Activated CD4-positive, alpha-beta T cell treated with anti-CD3 and anti-CD28 coated beads, Interleukin-10, Interleukin-2, amounts not matched to agents 100 ng/mL and 50 ng/mL, durations not matched to agents 16 hours and 8 hours (primary cell): ENCODE measurements around the gene KIF20A.
"Not testable (repeated sequence)": the region's sequence is repeated elsewhere in the genome, so short reads cannot be mapped to it uniquely, and the experiment has no call there.

Experiments used
- DNase-seq: peaks from one replicate; pipeline ENCODE4 v3.0.0-alpha.2; 2020

The KIF20A gene

DNA sequence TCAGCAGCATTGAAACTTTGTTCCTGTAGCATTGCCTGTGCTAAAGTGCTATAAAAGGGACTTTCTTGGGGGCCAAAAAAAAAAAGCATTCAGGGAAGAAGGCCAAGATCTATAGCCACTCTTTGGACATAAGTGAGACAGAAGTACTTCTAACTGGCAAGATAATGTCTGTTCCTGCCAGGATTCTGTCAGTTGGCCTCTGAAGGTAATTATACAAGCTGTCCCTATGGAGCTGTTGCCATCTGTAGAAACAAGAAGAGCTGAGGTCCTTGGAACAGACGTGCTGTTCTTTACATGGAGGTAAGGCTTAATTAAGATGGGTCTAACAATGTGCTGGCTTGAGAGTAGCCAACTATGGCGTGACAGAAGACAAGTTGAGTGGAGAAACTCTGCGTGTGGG is 9.7 kb downstream of the KIF20A start:
- no peak for DNase-seq

DNA sequence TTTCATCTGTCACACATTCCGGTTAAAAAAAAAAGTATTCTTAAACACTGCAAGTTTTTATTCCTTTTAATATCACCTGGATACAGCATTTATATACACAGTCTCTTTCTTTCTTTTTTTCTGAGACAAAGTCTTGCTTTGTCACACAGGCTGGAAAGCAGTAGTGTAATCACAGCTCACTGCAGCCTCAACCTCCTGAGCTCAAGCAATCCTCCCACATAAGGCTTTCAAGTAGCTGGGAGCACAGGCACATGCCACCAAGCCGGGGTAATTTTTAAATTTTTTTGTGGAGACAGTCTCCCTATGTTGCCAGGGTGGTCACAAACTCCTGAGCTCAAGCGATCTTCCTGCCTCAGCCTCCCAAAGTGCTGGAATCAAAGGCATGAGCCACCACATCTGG is 13.9 kb downstream of the KIF20A start:
- DNase-seq = no peak

DNA sequence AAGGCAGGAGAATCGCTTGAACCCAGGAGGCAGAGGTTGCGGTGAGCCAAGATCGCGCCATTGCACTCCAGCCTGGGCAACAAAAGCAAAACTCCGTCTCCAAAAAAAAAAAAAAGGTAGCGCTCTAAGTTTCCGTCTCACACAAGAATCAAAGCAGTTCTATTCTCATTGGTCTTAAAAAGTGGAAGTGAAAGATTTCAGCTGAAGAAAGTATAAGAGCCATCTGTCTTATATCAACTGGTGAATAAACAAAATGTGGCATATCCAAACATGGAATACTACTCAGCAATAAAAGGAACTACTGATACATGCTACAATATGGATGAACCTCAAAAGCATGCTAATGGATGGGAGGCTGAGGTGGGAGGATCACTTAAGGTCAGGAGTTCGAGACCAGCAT is 14.9 kb downstream of the KIF20A start:
- DNase-seq = not testable (repeated sequence)

DNA sequence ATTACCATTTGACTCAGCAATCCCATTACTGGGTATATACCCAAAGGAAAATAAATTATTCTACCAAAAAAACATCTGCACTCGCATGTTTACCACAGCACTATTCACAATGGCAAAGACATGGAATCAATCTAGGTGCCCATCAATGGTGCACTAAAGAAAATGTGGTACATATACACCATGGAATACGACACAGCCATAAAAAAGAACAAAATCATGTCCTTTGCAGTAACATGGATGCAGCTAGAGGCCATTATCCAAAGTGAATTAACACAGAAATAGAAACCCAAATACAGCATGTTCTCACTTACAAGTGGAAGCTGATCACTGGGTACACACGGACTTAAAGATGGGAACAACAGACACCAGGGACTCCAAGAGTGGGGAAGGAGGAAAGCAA is 32.1 kb downstream of the KIF20A start:
- no peak for DNase-seq

DNA sequence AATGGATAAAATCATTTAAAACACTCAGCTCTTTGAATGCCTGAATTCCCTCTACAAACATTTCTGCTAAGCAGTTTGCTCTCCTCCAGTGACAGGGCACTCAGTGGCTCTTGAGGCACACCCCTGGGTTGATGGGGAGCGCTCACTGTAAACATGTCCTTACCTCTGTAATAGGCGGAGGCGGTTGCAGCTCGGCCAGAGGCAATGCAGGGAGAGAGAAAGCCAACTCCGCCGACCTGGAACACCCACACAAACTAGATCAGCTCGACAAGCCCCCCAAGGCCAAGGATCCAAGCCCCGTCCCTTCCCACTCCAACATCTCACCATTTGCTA is 33.9 kb downstream of the KIF20A start:
- peak; percentile 9 for DNase-seq

DNA sequence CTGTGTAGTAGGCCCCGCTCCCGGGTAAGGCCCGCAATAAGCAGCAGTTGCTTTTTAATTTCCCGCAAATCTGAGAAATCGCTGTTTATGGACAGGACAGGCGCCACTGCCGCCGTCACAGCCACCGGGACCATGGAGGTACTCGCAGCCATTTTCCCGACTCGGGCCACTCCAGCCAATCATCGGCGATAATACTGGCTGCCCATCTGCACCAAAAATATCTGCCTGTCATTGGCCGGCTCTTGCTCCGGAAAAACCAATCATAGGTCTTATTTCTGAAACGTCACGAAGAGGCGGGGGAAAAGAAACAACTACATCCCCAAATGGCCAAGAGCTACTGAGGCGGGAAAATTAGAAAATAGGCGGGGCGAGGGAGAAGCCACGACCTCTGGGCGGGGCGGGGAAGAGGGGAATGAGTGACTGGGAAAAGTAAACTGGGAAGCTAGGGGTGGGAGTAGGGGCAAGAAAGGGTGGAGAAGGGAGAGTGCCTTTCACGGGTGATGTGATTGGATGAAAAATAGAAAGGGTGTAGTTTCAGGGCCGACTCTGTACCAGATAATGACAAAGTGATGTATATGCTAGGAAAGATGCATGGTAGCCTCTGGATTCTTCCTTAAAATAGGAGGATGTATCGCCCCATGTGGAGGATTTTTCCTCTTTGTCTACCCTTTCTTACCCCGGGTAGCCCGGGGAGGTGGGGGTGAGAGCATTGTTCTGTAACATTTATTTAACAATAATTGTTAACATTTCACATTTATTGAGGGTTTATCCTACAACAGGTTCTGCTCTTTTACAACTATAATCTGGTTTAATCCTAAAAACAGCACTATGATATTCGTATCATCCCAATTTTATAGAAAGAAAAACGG is 34.5 kb downstream of the KIF20A start, which contains the start of gene CDC23:
TSS of gene CDC23 (minus strand) at position 163 of the 869 bp plus-strand sequence. CDS start at position 152, 11 bp downstream.
- DNase-seq = peak; percentile 98

DNA sequence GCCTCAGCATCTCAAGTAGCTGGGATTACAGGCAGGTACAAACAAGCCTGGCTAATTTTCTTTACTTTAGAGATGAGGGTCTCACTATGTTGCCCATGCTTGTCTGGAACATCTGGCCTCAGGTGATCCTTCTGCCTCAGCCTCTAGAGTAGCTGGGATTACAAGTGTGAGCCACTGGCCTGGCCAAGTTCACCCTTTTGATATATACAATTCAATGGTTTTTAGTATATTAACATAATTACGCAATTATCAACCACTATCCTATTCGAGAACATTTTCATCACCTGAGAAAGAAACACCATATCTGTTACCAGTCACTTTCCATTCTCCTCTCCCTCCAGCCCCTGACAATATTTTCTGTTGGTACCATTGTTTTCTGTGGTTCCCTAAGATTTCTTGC is 37.9 kb downstream of the KIF20A start:
- no peak for DNase-seq

DNA sequence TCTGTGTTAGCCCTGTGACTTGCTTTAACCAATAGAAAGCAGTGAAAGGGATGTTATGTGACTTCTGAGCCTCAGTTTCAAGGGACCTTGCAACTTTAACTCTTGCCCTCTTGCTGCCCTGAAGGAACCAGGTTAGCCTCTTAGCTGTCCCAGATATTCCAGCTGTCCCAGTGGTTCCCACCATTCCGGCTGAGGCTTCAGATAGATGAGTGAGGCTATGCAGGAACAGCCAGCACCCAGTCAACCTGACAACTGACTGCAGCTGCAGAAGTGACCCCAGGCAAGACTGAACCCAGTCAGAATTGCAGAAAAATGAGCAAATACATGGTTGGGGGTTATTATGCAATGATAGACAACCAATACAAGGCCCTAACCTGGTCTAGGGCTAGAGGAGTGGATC is 44.6 kb downstream of the KIF20A start:
- no peak for DNase-seq

DNA sequence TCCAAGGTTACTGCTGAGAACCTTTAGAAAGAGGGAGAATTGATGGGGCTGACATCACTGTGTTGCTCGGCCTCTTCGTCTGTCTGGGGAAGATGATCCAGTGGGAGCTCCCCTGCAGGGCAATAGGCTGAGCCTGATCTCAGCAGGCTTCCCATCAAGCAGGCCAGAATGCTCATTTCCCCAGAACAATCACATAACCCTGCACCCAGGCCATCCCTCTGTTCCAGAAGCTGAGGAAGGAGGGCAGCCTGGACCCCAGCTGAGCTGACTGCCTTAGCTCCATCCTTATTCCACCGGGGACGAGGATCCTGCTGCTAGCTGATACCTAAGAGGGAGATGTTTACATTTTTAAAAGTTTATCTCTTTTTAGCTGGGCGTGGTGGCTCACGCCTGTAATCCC is 45.8 kb downstream of the KIF20A start:
- no peak for DNase-seq

DNA sequence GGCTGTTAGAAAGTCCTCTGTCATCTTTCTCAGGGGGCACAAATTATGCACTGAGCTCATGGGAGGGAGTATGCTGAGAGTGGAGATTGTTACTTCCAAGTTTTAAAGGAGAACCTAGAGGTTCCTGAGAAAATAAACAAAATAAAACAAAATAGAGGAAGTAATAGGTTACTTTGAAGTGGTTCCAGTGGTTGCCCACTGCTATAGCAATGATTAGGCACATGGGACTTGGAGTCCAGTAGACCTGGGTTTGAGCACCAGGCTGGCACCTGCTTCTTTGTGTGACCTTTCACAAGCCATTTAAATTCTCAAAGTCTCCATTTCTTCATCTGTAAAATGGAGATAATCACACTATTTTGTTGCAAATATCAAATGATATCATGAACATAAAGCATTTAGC is 48.0 kb downstream of the KIF20A start:
- no peak for DNase-seq

DNA sequence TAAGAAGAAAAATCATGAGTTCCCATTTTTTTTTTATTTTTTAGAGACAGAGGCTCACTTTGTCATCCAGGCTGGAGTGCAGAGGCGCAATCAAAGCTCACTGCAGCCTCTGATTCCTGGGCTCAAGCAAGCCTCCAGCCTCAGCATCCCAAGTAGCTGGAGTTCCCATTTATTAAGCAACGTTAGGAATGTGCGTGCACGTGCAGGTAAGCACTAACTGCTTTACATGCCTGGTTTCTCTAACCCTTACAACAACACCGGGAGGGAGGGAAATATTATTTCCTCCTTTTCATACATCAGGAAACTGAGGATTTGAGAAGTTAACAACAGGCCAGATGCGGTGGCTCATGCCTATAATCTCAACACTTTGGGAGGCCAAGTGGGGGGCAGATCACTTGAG is 50.5 kb downstream of the KIF20A start:
- DNase-seq = no peak

DNA sequence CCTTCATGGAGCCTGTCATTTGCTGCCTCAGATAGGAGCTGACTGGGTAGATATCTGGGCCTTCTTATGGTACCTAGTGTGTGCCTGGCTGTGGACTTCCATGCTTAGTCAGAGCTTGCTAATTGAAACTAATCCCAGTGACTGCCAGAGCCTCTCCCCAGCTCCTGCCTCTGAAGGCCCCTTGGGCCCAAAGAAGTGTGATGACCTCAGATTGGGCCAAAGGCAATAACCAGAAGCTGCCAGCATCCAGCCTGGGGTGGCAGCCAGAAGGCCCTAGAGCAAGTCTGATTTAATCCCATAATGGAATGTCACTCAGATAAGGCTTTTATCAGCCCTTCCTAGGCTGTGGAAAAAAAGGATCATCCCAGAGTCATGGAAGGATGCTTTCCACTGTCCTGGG is 51.3 kb downstream of the KIF20A start:
- no peak for DNase-seq

DNA sequence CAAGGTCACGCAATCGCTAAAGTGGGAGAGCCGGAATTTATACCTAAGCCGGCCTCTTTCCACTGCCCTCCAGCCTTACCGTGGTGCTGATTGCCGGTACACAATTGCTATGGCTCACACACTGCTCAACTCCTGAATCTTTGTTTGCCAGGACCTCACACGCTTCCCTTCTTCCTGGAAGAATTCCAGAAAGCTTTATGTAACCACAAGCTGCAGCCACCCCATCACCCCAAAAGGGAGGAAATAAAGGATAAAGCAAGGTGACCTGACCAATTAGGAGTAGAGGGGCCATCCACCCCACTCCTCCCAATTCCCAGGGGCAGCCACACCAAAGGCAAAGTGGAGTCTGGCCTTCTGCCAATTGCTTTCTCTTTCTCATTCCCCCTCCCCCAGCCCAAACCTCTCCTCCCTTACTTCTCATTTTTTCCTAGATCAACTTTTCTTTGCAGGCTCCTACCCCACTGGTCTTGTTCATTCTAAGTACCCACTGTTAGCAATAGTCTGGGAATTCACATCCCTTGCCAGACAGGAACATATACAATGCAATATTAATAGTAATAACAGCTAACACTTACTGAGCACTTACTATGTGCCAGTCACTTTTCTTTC is 52.2 kb downstream of the KIF20A start:
- no peak for DNase-seq

DNA sequence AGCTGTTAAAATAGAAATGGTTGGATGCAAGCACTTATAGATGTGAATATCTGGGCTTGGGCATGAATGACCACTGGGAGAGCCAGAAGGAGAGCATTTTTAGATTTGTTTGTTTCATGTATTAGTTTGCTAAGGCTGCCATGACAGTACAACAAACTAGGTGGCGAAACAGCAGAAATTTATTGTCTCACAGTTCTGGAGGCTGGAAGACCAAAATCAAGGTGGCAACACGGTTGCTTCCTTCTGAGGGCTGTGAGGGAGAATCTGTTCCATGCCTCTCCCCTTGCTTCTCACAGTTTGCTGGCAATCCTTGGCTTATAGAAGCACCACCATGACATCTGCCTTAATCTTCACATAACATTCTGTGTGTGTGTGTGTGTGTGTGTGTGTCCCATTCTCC is 54.4 kb downstream of the KIF20A start:
- DNase-seq = no peak

DNA sequence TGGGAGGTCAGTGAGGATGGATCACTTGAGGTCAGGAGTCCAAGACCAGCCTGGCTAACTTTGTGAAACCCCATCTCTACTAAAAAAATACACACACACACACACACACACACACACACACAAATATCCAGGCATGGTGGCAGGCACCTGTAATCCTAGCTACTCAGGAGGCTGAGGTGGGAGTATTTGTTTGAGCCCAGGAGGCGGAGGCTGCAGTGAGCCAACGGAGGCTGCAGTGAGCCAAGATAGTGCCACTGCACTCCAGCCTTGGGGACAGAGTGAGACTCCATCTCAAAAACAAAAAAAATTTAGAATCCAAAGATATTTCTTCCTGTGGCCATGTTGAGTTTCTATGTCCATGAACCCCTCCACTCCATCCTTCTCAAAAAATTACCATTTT is 55.7 kb downstream of the KIF20A start:
- no peak for DNase-seq
